Measurements from ENCODE around the gene WDR83.
A peak's percentile ranks its signal among the peaks of the same experiment; 100 is the strongest.
"Not testable (repeated sequence)": the region's sequence is repeated elsewhere in the genome, so short reads cannot be mapped to it uniquely, and the experiment has no call there.

Gene WDR83

GRCh38 chr19:12681074-12681987 is 14.7 kb downstream of the WDR83 start, which contains the start of gene DHPS:
DHPS (minus strand) TSS chr19:12681880; CDS start chr19:12681766, 114 bp downstream.
- FAIRE-seq (no peak), DNase-seq (ENCODE audit: low spot score) (peak; percentile 85)

GRCh38 chr19:12685831-12686230 is 19.2 kb downstream of the WDR83 start:
- FAIRE-seq (no peak), DNase-seq (ENCODE audit: low spot score) (no peak)

GRCh38 chr19:12687496-12688196 is 21.0 kb downstream of the WDR83 start, which contains the start of gene GNG14:
GNG14 (plus strand) TSS chr19:12687998; CDS start chr19:12688049, 51 bp downstream.
- FAIRE-seq = no peak
- no peak for DNase-seq (ENCODE audit: low spot score)

GRCh38 chr19:12689012-12689411 is 22.4 kb downstream of the WDR83 start:
- DNase-seq (ENCODE audit: low spot score) = no peak
- FAIRE-seq = no peak

- no peak for FAIRE-seq
- no peak for DNase-seq (ENCODE audit: low spot score)
Measured at GRCh38 chr19:12689581-12690216, 23.1 kb downstream of the WDR83 start.

- no peak for FAIRE-seq
- no peak for DNase-seq (ENCODE audit: low spot score)
Measured at GRCh38 chr19:12692960-12693359, 26.4 kb downstream of the WDR83 start.

GRCh38 chr19:12694641-12695040 is 28.0 kb downstream of the WDR83 start:
- no peak for FAIRE-seq
- DNase-seq (ENCODE audit: low spot score) = no peak

GRCh38 chr19:12695096-12695495 is 28.5 kb downstream of the WDR83 start:
- DNase-seq (ENCODE audit: low spot score) = no peak
- no peak for FAIRE-seq

- DNase-seq (ENCODE audit: low spot score) = no peak
- no peak for FAIRE-seq
Measured at GRCh38 chr19:12695514-12695913, 28.9 kb downstream of the WDR83 start.

- FAIRE-seq (no peak), DNase-seq (ENCODE audit: low spot score) (no peak)
Measured at GRCh38 chr19:12695997-12696365, 29.4 kb downstream of the WDR83 start.

- FAIRE-seq = no peak
Measured at GRCh38 chr19:12696366-12697335, 30.0 kb downstream of the WDR83 start, which contains the start of gene FBXW9. FBXW9 (minus strand) TSS chr19:12696631; CDS start chr19:12696581, 50 bp downstream.

GRCh38 chr19:12697425-12697824 is 30.8 kb downstream of the WDR83 start:
- not testable (repeated sequence) for FAIRE-seq; DNase-seq (ENCODE audit: low spot score)

More at GRCh38 chr19:12696366-12697335, 30.0 kb downstream of the WDR83 start, which contains the start of gene FBXW9:
- peak; percentile 87 for DNase-seq (ENCODE audit: low spot score)

- DNase-seq (ENCODE audit: low spot score) = no peak
- no peak for FAIRE-seq
Measured at GRCh38 chr19:12698138-12698537, 31.5 kb downstream of the WDR83 start.

GRCh38 chr19:12701596-12702282 is 35.1 kb downstream of the WDR83 start:
- DNase-seq (ENCODE audit: low spot score) (no peak), FAIRE-seq (no peak)

GRCh38 chr19:12703046-12703445 is 36.4 kb downstream of the WDR83 start:
- DNase-seq (ENCODE audit: low spot score) = peak; percentile 24
- no peak for FAIRE-seq

GRCh38 chr19:12705169-12705568 is 38.6 kb downstream of the WDR83 start:
- no peak for DNase-seq (ENCODE audit: low spot score)

GRCh38 chr19:12705654-12706331 is 39.2 kb downstream of the WDR83 start:
- FAIRE-seq (no peak), DNase-seq (ENCODE audit: low spot score) (no peak)

More at GRCh38 chr19:12705169-12705568, 38.6 kb downstream of the WDR83 start:
- FAIRE-seq = no peak

- DNase-seq (ENCODE audit: low spot score) (no peak), FAIRE-seq (no peak)
Measured at GRCh38 chr19:12706332-12706718, 39.7 kb downstream of the WDR83 start.

- no peak for FAIRE-seq
- DNase-seq (ENCODE audit: low spot score) = no peak
Measured at GRCh38 chr19:12708641-12709040, 42.0 kb downstream of the WDR83 start.

Data from urothelium cell line (cell line).